ENCODE measurements around the gene TFDP1.

DNA sequence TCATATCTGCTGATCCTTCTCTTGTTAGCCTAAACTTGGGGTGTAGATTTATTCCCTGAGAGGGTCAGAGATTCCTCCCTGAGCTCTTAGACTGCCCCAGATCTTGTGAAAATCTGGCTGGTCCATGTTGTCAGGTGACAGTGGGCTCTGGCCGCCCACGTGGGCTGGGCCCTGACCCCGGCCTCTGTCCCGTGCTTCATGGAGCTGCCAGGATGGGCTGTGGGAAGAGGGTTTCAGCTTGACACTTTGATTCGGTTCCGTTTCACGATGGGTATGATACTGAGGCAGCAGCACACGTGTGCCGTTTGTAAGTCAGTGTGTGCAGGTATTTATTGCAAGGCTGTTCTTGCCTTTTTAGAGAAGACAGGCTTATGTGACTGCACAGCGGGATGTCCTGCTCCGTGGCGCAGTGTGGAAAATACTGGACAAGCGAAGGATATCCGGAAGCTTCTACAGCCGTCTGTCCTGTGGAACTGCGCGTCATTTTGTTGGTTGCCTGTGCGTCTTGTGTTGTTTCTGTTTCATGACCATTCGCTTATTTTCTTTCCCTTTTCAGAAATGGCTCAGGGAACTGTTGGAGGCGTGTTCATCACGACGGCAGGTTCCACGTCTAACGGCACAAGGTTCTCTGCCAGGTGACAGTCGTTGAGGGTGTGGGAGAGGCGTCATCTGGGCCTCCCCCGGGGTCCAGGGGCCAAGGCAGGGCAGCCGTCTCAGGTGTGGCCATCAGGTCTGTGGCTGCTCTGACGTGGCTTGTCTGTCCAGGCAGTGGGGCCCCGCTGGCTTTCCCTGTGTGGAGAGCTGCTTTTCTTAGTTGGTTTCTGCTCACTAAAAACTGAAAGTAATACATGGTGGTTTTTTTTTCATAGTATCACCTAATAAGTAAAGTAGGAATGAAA is 53.0 kb downstream of the TFDP1 start:
- TF ChIP-seq, protein P1, sequence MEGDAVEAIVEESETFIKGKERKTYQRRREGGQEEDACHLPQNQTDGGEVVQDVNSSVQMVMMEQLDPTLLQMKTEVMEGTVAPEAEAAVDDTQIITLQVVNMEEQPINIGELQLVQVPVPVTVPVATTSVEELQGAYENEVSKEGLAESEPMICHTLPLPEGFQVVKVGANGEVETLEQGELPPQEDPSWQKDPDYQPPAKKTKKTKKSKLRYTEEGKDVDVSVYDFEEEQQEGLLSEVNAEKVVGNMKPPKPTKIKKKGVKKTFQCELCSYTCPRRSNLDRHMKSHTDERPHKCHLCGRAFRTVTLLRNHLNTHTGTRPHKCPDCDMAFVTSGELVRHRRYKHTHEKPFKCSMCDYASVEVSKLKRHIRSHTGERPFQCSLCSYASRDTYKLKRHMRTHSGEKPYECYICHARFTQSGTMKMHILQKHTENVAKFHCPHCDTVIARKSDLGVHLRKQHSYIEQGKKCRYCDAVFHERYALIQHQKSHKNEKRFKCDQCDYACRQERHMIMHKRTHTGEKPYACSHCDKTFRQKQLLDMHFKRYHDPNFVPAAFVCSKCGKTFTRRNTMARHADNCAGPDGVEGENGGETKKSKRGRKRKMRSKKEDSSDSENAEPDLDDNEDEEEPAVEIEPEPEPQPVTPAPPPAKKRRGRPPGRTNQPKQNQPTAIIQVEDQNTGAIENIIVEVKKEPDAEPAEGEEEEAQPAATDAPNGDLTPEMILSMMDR (IDR thresholded peaks at IDR 0.05): no peak
- TF ChIP-seq POLR2AphosphoS5 (IDR thresholded peaks at IDR 0.05) (no peak), POLR2A (IDR thresholded peaks at IDR 0.05) (no peak)
